Measurements from ENCODE around the gene AMPD3.

AMPD3 gene

DNA sequence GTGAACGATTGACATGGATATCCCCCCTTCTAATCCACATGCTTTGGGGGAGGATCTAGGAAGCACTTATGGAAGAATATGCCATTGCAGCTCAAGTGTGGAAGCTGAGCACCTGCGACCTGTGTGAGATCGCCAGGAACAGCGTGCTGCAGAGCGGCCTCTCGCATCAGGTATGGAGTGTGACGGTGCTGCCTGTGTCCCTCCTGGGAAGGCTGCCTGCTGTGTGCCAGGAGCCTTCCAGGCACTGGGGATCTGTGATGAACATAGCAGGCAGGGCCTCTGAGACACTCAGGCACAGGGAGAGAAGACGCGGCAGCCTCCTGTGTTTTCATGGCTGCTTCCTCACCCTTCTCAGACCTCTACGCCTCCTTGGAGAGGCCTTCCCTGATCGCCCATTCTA is 49.4 kb downstream of the AMPD3 start:
- DNase-seq (ENCODE audit: low read depth): no peak

- no peak for DNase-seq (ENCODE audit: low read depth)
These were observed 50.4 kb downstream of the AMPD3 start for GRCh38 chr11:10505278-10506007.

GRCh38 chr11:10506008-10506370 is 50.9 kb downstream of the AMPD3 start:
- no peak for DNase-seq (ENCODE audit: low read depth)

GRCh38 chr11:10511181-10511621 is 56.1 kb downstream of the AMPD3 start:
- DNase-seq (ENCODE audit: low read depth): no peak

DNA sequence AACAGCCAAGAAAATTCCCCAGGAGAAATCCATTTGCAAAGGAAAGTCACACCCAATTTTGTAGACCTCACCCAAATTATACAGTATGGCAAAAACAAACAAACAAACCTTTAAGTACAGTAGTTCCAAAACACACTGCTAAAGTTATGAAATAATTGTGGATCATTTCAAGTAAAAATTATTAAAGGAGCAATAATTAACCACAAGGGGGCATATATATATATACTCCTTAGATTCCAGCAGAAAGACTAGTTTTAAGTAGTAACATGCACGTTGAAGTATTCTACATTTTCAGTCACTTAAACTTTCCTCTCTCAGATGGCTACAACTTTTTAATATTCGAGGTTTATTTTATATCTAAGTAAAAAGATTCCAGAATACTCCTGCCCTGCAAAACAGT is 59.1 kb downstream of the AMPD3 start:
- DNase-seq (ENCODE audit: low read depth): no peak

- DNase-seq (ENCODE audit: low read depth): no peak
These were observed 59.6 kb downstream of the AMPD3 start for GRCh38 chr11:10514709-10515108.

GRCh38 chr11:10515418-10515817 is 60.4 kb downstream of the AMPD3 start:
- no peak for DNase-seq (ENCODE audit: low read depth)

DNA sequence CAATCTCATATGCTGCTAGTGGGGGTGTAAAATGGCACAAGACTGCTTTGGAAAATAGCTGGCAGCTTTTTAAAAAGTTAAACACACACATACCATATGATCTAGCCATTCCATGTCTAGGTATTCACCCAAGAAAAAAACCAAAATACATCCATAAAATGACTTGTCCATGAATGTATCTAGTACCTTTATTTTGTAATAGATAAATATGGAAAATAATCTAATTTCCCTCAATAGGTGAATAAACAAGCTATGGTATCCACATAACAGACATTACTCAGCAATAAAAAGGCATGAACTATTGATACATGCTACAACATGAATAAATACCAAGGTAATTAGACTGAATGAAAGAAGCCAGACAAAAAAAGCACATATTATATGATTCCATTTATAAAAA is 63.1 kb downstream of the AMPD3 start:
- DNase-seq (ENCODE audit: low read depth): no peak

DNA sequence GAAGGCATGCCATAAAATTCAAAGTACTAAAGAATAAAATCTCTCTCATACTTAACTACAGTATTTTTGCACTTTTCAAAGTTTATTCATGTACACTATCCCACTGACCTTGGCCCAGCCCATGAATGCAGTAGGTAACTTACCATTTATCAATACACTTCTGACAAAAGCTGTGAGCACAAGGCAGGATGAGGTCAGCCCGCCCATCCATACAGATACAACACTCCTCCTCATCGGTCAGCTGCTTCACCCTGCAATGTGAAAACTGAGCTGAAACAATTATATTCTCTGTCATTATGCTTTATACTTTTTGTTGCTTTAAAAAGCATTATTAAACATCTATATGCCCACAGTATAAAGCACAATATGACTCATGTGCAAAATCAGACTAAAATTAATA is 63.8 kb downstream of the AMPD3 start:
- no peak for DNase-seq (ENCODE audit: low read depth)

DNA sequence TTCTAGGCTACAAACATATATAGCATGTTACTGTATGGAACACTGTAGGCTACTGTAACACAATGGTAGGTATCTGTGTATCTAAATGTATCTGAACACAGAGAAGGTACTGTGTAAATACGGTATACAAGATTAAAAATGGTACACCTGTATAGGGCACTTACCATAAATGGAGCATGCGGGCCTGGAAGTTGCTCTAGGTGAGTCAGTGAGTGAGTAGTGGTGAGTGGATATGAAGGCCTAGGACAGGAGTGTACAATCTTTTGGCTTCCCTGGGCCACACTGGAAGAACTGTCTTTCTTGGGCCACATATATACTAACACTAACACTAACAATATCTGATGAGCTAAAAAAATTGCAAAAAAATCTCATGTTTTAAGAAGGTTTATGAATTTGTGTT is 64.6 kb downstream of the AMPD3 start:
- DNase-seq (ENCODE audit: low read depth): no peak

GRCh38 chr11:10520562-10520961 is 65.5 kb downstream of the AMPD3 start:
- no peak for DNase-seq (ENCODE audit: low read depth)

DNA sequence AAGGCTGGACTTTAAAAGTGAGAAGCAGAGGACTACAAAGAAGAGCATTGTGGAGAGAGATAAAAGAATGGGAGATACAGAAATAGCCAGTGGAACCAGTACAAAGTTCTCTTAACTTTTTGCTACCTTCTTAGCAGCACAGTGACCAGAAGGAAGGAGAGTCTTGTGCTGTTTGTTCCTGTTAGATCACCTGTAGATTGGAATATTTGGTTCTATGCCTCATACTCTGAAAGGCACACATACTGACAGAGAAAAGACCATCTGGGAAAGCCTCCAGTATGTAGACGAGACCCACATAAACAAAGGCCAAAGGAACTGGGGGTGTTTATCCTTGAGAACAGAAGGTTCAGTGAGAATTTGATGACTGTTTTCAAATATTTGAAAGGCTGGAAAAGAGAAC is 67.2 kb downstream of the AMPD3 start:
- no peak for DNase-seq (ENCODE audit: low read depth)

- DNase-seq (ENCODE audit: low read depth): no peak
These were observed 67.9 kb downstream of the AMPD3 start for GRCh38 chr11:10522921-10523320.

- no peak for DNase-seq (ENCODE audit: low read depth)
These were observed 69.4 kb downstream of the AMPD3 start for GRCh38 chr11:10524471-10524870.

DNA sequence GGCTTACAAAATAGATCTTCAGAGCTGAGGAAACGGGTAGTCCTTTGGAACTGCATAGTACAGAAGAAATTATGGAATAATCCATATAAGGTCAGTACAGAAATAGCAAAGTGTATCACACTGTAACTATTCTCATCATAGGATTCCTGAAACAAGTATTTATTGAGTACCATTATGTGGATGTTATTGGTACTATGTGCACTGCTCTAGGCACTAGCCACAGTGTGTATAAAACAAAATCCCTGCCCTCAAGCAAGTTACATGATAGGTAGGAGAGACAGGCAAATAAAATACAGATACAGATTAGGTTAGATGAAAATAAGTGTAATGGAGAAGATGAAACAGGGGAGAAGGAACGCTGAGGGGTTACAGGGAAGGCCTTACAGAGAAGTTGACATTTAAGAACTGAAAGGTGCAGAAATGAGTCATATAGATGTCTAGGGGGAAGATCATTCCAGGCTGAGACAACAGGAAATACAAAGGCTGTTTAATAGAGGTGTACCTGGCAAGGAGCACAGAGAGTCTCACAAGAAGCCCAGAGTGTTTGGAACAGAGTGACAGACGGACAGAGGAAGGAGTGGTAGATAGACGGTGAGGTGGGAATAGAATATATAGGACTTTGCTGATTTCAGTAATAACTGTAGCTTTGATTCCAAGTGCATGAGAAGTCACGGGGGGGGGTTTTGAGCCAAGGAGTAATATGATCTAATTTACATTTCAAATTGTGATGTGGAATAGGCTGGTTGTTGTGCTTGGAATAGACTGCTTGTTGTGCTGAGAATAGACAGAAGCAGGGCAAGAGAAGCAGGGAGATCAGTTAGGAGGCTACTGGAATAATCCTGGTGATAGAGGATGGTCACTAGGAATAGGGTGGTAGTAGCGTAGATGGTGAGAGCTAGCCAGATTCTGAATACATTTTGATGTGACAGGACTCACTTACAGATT is 72.2 kb downstream of the AMPD3 start:
- no peak for DNase-seq (ENCODE audit: low read depth)

DNA sequence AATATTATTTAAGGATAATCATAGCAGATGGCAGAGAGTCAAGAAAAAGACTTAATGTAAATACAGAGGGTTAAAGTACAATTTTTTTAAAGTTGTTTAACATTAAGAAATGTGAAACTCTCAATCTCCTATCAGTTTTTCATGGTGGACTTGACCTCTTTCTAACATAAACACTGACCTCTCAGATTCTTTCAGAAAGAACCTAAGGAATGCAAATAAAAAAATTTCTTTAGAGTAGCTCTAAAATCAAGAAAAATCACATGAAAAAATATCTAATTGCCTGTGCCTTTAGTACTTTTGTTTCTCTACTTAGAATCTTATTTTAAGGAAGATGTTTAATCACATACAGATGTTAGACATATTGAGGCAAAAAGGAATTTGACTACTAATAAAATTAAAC is 73.1 kb downstream of the AMPD3 start:
- DNase-seq (ENCODE audit: low read depth): no peak

- no peak for DNase-seq (ENCODE audit: low read depth)
These were observed 74.2 kb downstream of the AMPD3 start for GRCh38 chr11:10529279-10529678.

- no peak for DNase-seq (ENCODE audit: low read depth)
These were observed 77.5 kb downstream of the AMPD3 start for GRCh38 chr11:10532526-10532925.

GRCh38 chr11:10533323-10533722 is 78.3 kb downstream of the AMPD3 start:
- no peak for DNase-seq (ENCODE audit: low read depth)

- DNase-seq (ENCODE audit: low read depth): no peak
These were observed 79.3 kb downstream of the AMPD3 start for GRCh38 chr11:10534316-10534715.

DNA sequence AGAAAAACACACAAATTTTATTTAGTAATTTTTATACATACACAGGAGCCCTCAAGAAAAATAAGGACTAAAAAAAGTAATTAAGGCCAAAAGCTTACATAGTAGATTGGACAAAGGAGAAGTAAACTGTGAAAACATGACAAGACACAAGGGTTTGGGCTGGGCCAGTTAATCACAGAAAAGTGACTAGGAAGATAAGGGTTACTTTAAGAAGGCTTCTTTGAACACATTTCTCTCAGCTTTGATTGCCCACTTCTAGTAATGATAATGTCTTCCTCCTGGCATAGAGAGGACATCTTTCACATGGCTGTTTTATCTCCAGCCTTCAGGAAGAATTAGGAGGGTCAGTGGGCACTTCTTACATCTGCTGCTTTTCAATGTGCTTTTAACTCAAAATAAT is 82.5 kb downstream of the AMPD3 start:
- DNase-seq (ENCODE audit: low read depth): no peak

DNA sequence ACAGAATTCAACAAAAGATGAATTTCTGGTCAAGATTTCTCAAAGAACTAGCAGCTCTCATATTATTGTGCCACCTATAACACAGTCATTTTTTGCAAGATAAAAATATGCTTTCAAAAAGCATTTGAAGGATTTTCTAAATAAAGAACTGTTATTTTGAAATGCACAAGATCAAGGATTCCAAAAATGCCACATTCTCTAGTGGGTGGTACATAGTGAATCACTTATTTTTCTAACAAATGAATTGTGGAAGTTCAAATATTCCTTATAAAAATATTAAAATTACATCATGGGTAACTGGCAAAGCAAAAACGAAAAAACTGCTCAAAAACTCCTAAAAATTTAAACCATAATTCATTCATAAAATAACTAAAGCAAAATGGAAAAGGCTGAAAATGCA is 83.9 kb downstream of the AMPD3 start:
- DNase-seq (ENCODE audit: low read depth): no peak

DNA sequence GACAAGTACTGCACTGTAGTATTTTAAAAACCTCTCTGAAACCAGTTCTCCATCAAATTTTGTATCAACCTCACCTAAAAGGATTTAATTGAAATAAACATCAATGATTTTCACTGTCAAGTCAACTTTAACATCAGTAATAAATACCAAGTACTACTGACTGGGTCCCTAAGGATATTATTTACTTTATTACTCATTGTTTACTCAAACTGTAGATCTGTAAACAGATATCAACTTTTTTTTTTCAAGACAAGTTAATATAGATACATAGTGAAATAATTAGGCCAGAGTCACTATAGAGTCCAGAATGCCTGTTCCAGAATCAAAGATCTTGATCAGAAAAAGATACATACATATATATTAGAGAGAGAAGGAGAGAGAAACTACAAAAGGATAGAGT is 84.3 kb downstream of the AMPD3 start:
- no peak for DNase-seq (ENCODE audit: low read depth)

DNA sequence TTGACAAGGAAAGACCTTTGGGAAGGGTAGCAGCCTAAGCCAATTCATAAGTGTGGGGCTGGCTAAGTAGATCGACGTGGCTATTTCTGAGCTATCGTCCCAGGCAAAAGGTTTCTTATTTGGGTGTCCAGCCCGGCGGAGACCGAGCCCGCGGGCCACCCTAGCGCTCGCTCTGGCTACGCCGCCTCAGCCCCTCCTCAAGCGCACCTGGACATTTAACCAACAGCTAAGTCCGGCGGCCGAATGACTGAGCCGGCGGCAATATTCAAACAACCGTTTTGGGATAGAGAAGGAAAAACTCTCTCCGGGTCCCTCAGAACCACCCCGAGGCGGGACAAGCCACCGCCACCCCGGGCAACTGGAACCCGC is 85.5 kb downstream of the AMPD3 start:
- no peak for DNase-seq (ENCODE audit: low read depth)
